ENCODE data around the gene SYCP3.

SYCP3 gene

DNA sequence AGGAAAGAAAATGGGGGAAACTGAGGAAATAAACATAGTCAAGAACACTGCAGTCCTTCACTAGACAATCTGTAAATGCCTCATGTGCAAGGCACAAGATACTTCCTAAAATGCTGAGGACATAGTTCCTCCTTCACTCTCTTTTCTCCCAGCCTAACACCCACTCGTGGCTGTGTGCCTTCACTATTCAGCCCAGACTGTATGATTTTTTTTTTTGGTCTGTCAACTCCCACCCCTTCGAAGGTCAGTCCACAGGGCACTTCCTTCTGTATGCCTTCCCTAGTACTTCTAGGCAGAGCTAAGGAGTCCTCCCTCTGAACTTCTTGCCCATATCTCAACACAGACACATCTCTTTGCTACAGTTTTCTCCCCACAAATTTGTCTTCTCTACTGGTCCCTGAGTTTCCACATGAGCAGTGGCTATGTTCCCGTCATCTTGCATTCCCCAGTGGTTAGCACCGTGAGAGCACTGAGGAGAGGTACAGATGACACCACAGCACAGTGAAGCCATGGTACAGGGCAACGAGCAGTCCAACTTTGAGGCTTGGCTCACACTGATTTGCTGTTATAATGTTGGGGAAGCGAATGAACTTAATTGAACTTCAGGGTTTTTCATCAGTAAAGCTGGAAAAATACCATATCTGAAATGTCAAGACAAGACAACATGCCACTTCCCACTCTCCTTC lies 24.1 kb upstream of the SYCP3 start:
- no peak overlapping the region for H3K4me3 ChIP-seq (replicated peaks in 1 of 2; ENCODE audit: low read depth in 2 of 2, low read length in 2 of 2)
- DNase-seq (ENCODE audit: low read depth in 2 of 2) = no peak

DNA sequence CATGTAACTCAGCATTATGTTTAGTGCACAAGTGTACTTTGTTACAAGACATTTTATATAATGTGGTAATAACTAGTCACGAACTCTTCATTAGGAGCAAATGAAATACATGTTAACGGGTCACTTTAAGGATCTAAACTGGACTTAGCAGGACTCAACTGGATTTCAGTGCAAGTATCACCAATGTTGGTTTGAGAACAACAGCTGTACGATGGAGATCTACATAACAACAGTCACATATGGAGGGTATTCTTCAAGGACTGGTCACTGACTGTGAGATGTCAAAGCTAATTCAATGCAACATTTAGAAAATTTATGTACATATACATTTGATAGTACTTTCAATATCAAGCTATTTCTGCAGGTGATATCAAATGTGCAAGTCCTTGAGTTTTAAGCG lies 22.5 kb upstream of the SYCP3 start:
- no peak for DNase-seq (ENCODE audit: low read depth in 2 of 2)
- no peak overlapping the region for H3K4me3 ChIP-seq (replicated peaks in 1 of 2; ENCODE audit: low read depth in 2 of 2, low read length in 2 of 2)
- TF ChIP-seq, protein P1, sequence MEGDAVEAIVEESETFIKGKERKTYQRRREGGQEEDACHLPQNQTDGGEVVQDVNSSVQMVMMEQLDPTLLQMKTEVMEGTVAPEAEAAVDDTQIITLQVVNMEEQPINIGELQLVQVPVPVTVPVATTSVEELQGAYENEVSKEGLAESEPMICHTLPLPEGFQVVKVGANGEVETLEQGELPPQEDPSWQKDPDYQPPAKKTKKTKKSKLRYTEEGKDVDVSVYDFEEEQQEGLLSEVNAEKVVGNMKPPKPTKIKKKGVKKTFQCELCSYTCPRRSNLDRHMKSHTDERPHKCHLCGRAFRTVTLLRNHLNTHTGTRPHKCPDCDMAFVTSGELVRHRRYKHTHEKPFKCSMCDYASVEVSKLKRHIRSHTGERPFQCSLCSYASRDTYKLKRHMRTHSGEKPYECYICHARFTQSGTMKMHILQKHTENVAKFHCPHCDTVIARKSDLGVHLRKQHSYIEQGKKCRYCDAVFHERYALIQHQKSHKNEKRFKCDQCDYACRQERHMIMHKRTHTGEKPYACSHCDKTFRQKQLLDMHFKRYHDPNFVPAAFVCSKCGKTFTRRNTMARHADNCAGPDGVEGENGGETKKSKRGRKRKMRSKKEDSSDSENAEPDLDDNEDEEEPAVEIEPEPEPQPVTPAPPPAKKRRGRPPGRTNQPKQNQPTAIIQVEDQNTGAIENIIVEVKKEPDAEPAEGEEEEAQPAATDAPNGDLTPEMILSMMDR (IDR thresholded peaks at IDR 0.05; ENCODE audit: low read depth, low read length) = no peak

More for the DNA sequence above, 24.1 kb upstream of the SYCP3 start:
- TF ChIP-seq, protein P1 (IDR thresholded peaks at IDR 0.05; ENCODE audit: low read depth, low read length) = no peak

DNA sequence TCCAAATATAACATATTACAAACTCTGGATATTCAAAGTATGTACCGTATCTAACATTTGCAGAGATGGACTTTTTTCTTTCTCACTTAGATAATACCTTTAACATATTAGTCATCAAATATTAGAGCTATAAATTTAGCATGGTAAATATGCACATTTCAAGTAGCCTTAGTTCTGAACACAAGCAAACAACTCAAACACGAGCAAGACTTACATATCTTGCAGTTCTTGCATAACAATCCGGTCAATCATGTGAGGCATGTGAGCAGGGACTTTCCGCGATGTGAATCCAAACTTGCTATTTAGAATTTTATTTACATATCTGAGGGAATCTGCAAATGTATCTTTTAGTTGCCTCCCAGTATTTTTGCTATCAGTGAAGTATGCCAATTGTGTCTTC lies 22.1 kb upstream of the SYCP3 start:
- peak in 1 of 2 donors; percentile 30 for DNase-seq (ENCODE audit: low read depth in 2 of 2)
- TF ChIP-seq, protein P1 (IDR thresholded peaks at IDR 0.05; ENCODE audit: low read depth, low read length) = no peak

DNA sequence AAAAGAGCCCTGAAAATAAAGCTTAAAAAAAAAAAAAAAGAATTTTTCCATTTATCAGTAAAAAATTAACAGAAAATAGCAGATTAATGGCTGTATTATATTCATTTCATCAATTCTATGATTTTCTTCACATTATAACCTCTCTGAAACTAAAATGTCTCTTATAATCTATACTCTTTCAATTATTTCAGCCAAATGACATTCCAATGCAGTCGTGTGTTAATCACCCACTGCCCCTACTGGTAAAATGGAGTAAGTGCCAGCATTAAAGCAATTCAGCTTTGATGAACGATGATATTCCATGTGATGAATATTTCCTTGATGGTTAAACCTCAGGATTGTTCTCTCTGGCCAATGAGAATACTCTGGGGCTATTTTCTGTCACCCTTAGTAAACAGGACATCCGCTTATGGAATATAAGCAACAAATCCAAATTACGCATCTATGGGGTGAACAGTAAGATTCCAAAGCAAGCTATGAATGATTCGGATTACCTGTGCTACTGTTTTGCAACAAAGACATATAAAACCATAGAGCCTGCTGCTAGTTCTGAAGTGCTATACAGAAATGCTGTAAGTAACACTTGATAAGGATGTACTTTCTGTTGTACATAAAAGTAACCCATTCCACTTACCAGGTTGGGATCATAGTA lies 20.3 kb upstream of the SYCP3 start:
- no peak overlapping the region for H3K4me3 ChIP-seq (replicated peaks in 1 of 2; ENCODE audit: low read depth in 2 of 2, low read length in 2 of 2)
- DNase-seq (ENCODE audit: low read depth in 2 of 2) = peak; percentile 49 to 54
- TF ChIP-seq, protein P1 (IDR thresholded peaks at IDR 0.05; ENCODE audit: low read depth, low read length) = peak; percentile 84

More for the DNA sequence above, 22.1 kb upstream of the SYCP3 start:
- H3K4me3 ChIP-seq (replicated peaks in 1 of 2; ENCODE audit: low read depth in 2 of 2, low read length in 2 of 2) = no peak overlapping the region

DNA sequence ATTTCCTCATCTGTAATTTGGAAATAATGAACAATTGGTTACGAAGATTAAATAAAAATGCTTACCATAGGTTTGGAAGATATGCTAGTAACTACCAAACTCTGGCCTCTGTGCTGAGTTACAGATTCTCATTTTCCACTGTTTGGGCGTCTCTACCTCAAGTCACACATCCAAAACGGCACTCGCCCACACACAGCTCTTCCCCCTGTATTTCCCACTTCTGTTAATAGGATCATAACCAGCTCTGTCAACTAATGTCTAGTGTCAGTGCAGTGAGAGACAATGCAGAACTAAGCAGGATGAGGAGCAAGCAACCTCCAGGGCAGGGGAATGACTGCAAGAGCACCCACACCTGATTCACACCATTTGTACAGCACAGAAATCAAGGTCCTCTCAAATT lies 10.9 kb upstream of the SYCP3 start:
- DNase-seq (ENCODE audit: low read depth in 2 of 2) = no peak
- TF ChIP-seq, protein P1 (IDR thresholded peaks at IDR 0.05; ENCODE audit: low read depth, low read length) = no peak

DNA sequence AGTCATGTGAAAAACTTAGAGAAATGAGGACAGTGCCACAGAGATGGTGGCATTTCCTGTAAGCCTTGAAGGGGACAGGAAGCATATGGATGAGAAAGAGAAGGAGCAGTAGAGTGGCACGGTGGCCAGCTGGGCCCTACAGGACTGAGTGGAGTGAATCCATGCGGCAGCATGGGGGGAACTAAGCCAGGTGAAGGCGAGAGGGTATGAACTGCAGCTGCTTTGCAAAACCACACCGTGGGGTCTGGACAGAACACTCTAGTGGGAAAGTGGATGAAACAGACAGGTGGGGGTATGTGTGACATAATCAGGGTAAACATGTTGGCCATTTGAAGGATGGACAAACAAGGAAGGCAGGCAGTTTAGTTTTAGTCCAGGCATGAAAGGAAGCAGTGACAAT lies 10.4 kb upstream of the SYCP3 start:
- H3K4me3 ChIP-seq (replicated peaks in 1 of 2; ENCODE audit: low read depth in 2 of 2, low read length in 2 of 2) = no peak overlapping the region
- DNase-seq (ENCODE audit: low read depth in 2 of 2) = no peak

More for the DNA sequence above, 10.9 kb upstream of the SYCP3 start:
- H3K4me3 ChIP-seq (replicated peaks in 1 of 2; ENCODE audit: low read depth in 2 of 2, low read length in 2 of 2) = no peak overlapping the region

More for the DNA sequence above, 10.4 kb upstream of the SYCP3 start:
- TF ChIP-seq, protein P1 (IDR thresholded peaks at IDR 0.05; ENCODE audit: low read depth, low read length) = no peak
